LNCAP (cell line): ENCODE measurements around the gene ZNF540.

Experiments
- CTCF ChIP-seq: fragments of 450-650 bp; IDR thresholded peaks from 2 replicates; pipeline ENCODE4 v1.5.1; 2017; ENCODE audit warnings: mild to moderate bottlenecking

Gene ZNF540

GRCh38 chr19:37594304-37594981 lies at the start of gene ZNF540, which contains the start of gene ZNF571:
Gene ZNF540, plus strand, starts transcription at chr19:37594876. Its CDS starts 3,572 bp downstream, at chr19:37598448.
Gene ZNF571, minus strand, starts transcription at chr19:37594792. Its CDS starts 8,116 bp downstream, at chr19:37586676.
- no peak for TF ChIP-seq CTCF

- peak; percentile 46 for TF ChIP-seq CTCF
These were observed 43.3 kb upstream of the ZNF540 start for GRCh38 chr19:37551129-37551993.

DNA sequence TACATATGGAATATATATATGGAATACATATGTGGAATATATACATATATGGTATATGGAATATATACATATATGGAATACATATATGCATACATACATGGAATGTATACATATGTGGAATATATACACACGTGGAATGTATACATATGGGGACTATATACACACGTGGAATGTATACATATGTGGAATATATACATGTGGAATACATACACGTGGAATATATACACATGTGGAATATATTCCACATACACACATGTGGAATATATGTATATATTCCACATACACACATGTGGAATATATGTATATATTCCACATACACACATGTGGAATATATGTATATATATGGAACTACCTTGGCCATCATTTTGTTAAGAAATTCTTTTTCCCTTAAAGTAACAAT lies 31.2 kb upstream of the ZNF540 start:
- TF ChIP-seq CTCF: no peak

GRCh38 chr19:37564624-37565369 lies 29.9 kb upstream of the ZNF540 start:
- no peak for TF ChIP-seq CTCF

DNA sequence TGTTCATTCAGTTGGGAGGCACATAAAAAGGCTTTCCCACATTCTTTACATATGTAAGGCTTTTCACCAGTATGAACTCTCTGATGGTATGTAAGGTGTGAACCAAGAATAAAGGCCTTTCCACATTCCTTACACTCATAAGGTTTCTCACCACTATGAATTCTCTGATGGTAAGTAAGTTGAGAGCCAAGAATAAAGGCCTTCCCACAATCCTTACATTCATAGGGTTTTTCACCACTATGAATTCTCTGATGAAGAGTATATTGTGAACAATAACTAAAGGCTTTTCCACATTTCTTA lies 29.4 kb upstream of the ZNF540 start:
- TF ChIP-seq CTCF: no peak

DNA sequence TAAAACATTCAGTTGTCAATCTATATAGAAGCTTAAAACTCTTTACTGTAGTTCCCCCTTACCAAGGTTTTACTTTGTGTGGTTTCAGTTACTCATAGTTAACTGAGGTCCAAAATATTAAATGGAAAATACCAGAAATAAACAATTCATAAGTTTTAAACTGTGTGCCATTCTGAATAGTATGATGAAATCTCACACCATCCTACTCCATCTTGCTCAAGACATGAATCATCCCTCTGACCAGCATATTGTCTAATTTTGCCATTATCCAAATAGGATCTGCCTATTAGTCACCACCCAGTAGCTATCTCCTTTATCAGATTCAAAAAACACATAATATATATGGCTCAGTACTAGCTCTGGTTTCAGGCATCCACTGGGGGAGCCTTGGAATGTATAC lies 22.5 kb upstream of the ZNF540 start:
- TF ChIP-seq CTCF: no peak

- no peak for TF ChIP-seq CTCF
These were observed 11.3 kb upstream of the ZNF540 start for GRCh38 chr19:37583340-37583739.
